HepG2 (cell line): ENCODE data around the gene SERTAD3. TPM values are rescaled to one million over a fixed set of nuclear protein-coding genes. Genes with fewer than 3 reads are reported as not detected.

Experiments used
- CSRNP1 ChIP-seq: sonication (generic); formaldehyde crosslinking; IDR thresholded peaks from 2 replicates; pipeline ENCODE4 v1.8.1; 2023; ENCODE audit warnings: mild to moderate bottlenecking, missing genetic modification reagents
- MYNN ChIP-seq: sonication (generic); formaldehyde crosslinking; IDR thresholded peaks from 2 replicates; pipeline ENCODE4 v1.4.0; 2020; ENCODE audit warnings: mild to moderate bottlenecking, low read depth, missing genetic modification reagents
- NFRKB ChIP-seq: fragments of 450-650 bp; IDR thresholded peaks from 2 replicates; pipeline ENCODE4 v1.6.1; 2017
- PLRG1 ChIP-seq: fragments of 450-650 bp; conservative IDR thresholded peaks from 2 replicates; pipeline ENCODE4 v1.6.1; 2016
- RNF219 ChIP-seq: sonication (generic); formaldehyde crosslinking; IDR thresholded peaks from 2 replicates; pipeline ENCODE4 v1.5.0; 2020; ENCODE audit warnings: mild to moderate bottlenecking, missing genetic modification reagents
- TOPORS ChIP-seq: sonication (generic); formaldehyde crosslinking; IDR thresholded peaks from 2 replicates; pipeline ENCODE4 v1.8.0; 2023; ENCODE audit warnings: mild to moderate bottlenecking, missing genetic modification reagents
- ZFP82 ChIP-seq: sonication (generic); formaldehyde crosslinking; IDR thresholded peaks from 2 replicates; pipeline ENCODE4 v1.5.1; 2020; ENCODE audit warnings: mild to moderate bottlenecking, missing genetic modification reagents, borderline replicate concordance
- ZFP90 ChIP-seq: sonication (generic); formaldehyde crosslinking; IDR thresholded peaks from 2 replicates; pipeline ENCODE4 v1.8.0; 2022; ENCODE audit warnings: missing genetic modification reagents, mild to moderate bottlenecking, inconsistent platforms, borderline replicate concordance
- ZGPAT ChIP-seq: IDR thresholded peaks from 2 replicates; pipeline ENCODE4 v1.6.1; 2016; ENCODE audit warnings: mild to moderate bottlenecking
- ZNF10 ChIP-seq: sonication (generic); formaldehyde crosslinking; IDR thresholded peaks from 2 replicates; pipeline ENCODE4 v1.4.0; 2020; ENCODE audit warnings: mild to moderate bottlenecking, low read depth, missing genetic modification reagents, borderline replicate concordance
- ZNF20 ChIP-seq: sonication (generic); formaldehyde crosslinking; IDR thresholded peaks from 2 replicates; pipeline ENCODE4 v1.4.0; 2020; ENCODE audit warnings: mild to moderate bottlenecking, moderate library complexity, missing genetic modification reagents
- ZNF335 ChIP-seq: sonication (generic); formaldehyde crosslinking; IDR thresholded peaks from 2 replicates; pipeline ENCODE4 v1.4.0; 2020; ENCODE audit warnings: missing genetic modification reagents
- ZNF354B ChIP-seq: sonication (generic); formaldehyde crosslinking; IDR thresholded peaks from 2 replicates; pipeline ENCODE4 v1.8.0; 2022; ENCODE audit warnings: mild to moderate bottlenecking, missing genetic modification reagents
- ZNF383 ChIP-seq: sonication (generic); formaldehyde crosslinking; IDR thresholded peaks from 2 replicates; pipeline ENCODE4 v1.4.0; 2020; ENCODE audit warnings: missing genetic modification reagents, mild to moderate bottlenecking, borderline replicate concordance
- ZNF451 ChIP-seq: sonication (generic); formaldehyde crosslinking; IDR thresholded peaks from 2 replicates; pipeline ENCODE4 v1.5.0; 2020; ENCODE audit warnings: mild to moderate bottlenecking, missing genetic modification reagents
- ZNF563 ChIP-seq: sonication (generic); formaldehyde crosslinking; IDR thresholded peaks from 2 replicates; pipeline ENCODE4 v1.8.0; 2022; ENCODE audit warnings: mild to moderate bottlenecking, moderate library complexity, missing genetic modification reagents
- polyA plus RNA-seq, 8 experiments: library from polyadenylated mRNA; depleted of rRNA in 3 of 8; stranded (reverse) in 7 of 8; unstranded in 1 of 8; fragments of >200 nt; fragmentation: Illumina TruSeq in 4 of 8; extraction: Trizol in 4 of 8; gene quantifications; 2 replicates each; pipeline versions ENCODE4 v1.2.1 to v1.2.3, GENCODE V29; 2011 to 2016; ENCODE audit warnings: low read depth in 4 of 8, missing spikeins in 1 of 8, mixed read lengths in 1 of 8; ENCODE audit not compliant: insufficient read depth in 1 of 8
- total RNA-seq, 5 experiments: library from RNA; depleted of rRNA; stranded (reverse); fragments of >200 nt; fragmentation: Illumina TruSeq; extraction: Trizol; gene quantifications; 2 replicates each; pipeline ENCODE4 v1.2.3, GENCODE V29; 2016; ENCODE audit warnings: low read depth in 1 of 5
- TF ChIP-seq, protein P1 (sequence below): IDR thresholded peaks from 2 replicates; pipeline ENCODE4 v1.6.1; 2012; ENCODE audit warnings: low read depth, low read length, improper control_type of control experiment
- TF ChIP-seq, protein P2 (sequence below): sonication (generic); formaldehyde crosslinking; IDR thresholded peaks from 2 replicates; pipeline ENCODE4 v1.4.0; 2020; ENCODE audit warnings: missing genetic modification reagents

Gene SERTAD3
- total and polyA plus RNA-seq, 2 of the 13 experiments (the other 11 are each of a cell fraction or from before 2014, with no cell fraction given) = 9.6 to 16.9 TPM

- TF ChIP-seq MYNN (CRISPR knock-in tag) (no peak), NFRKB (no peak), TOPORS (no peak), ZNF20 (no peak), ZNF383 (CRISPR knock-in tag) (no peak), ZNF563 (CRISPR knock-in tag) (peak; percentile 77), PLRG1 (no peak), ZNF335 (CRISPR knock-in tag) (no peak), ZNF451 (CRISPR knock-in tag) (no peak; the same call in 1 of the 2 replicates), CSRNP1 (CRISPR knock-in tag) (no peak), ZFP82 (CRISPR knock-in tag) (no peak), ZFP90 (CRISPR knock-in tag) (no peak; the same call in 1 of the 2 replicates), RNF219 (no peak), ZGPAT (CRISPR knock-in tag) (peak; percentile 76), ZNF10 (CRISPR knock-in tag) (no peak), ZNF354B (CRISPR knock-in tag) (no peak)
- TF ChIP-seq, protein P1, sequence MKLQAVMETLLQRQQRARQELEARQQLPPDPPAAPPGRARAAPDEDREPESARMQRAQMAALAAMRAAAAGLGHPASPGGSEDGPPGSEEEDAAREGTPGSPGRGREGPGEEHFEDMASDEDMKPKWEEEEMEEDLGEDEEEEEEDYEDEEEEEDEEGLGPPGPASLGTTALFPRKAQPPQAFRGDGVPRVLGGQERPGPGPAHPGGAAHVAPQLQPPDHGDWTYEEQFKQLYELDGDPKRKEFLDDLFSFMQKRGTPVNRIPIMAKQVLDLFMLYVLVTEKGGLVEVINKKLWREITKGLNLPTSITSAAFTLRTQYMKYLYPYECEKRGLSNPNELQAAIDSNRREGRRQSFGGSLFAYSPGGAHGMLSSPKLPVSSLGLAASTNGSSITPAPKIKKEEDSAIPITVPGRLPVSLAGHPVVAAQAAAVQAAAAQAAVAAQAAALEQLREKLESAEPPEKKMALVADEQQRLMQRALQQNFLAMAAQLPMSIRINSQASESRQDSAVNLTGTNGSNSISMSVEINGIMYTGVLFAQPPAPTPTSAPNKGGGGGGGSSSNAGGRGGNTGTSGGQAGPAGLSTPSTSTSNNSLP = no peak
- TF ChIP-seq, protein P2, sequence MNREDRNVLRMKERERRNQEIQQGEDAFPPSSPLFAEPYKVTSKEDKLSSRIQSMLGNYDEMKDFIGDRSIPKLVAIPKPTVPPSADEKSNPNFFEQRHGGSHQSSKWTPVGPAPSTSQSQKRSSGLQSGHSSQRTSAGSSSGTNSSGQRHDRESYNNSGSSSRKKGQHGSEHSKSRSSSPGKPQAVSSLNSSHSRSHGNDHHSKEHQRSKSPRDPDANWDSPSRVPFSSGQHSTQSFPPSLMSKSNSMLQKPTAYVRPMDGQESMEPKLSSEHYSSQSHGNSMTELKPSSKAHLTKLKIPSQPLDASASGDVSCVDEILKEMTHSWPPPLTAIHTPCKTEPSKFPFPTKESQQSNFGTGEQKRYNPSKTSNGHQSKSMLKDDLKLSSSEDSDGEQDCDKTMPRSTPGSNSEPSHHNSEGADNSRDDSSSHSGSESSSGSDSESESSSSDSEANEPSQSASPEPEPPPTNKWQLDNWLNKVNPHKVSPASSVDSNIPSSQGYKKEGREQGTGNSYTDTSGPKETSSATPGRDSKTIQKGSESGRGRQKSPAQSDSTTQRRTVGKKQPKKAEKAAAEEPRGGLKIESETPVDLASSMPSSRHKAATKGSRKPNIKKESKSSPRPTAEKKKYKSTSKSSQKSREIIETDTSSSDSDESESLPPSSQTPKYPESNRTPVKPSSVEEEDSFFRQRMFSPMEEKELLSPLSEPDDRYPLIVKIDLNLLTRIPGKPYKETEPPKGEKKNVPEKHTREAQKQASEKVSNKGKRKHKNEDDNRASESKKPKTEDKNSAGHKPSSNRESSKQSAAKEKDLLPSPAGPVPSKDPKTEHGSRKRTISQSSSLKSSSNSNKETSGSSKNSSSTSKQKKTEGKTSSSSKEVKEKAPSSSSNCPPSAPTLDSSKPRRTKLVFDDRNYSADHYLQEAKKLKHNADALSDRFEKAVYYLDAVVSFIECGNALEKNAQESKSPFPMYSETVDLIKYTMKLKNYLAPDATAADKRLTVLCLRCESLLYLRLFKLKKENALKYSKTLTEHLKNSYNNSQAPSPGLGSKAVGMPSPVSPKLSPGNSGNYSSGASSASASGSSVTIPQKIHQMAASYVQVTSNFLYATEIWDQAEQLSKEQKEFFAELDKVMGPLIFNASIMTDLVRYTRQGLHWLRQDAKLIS (CRISPR knock-in tag) = peak; percentile 73; the same call in 1 of the 2 replicates
Measured at GRCh38 chr19:40425450-40426287, 18.5 kb downstream of the SERTAD3 start, which contains the start of gene SERTAD1 (continued).
